ENCODE results near the gene CUBN.

CUBN gene

GRCh38 chr10:16976803-16977202 lies 152.8 kb downstream of the CUBN start:
- Histone ChIP-seq H3K4me3 (ENCODE audit: low read length) (no peak overlapping the region), H3K36me3 (ENCODE audit: control insufficient read depth, insufficient read depth, low read length) (no peaks in the 10 kb centered on the region), H3K9me3 (ENCODE audit: control insufficient read depth, low read length) (no peaks in the 10 kb centered on the region), H3K9ac (ENCODE audit: low read length) (no peak overlapping the region), H3K4me1 (ENCODE audit: control insufficient read depth, insufficient read depth, low read length) (no peaks in the 10 kb centered on the region), H3K27me3 (ENCODE audit: control insufficient read depth, insufficient read depth, low read length) (no peaks in the 10 kb centered on the region)

GRCh38 chr10:16975188-16975587 lies 154.4 kb downstream of the CUBN start:
- no peaks in the 10 kb centered on the region for H3K36me3 ChIP-seq (ENCODE audit: control insufficient read depth, insufficient read depth, low read length)
- H3K27me3 ChIP-seq (ENCODE audit: control insufficient read depth, insufficient read depth, low read length), result no peaks in the 10 kb centered on the region
- H3K9me3 ChIP-seq (ENCODE audit: control insufficient read depth, low read length), result no peaks in the 10 kb centered on the region
- no peak overlapping the region for H3K4me3 ChIP-seq (ENCODE audit: low read length)
- H3K4me1 ChIP-seq (ENCODE audit: control insufficient read depth, insufficient read depth, low read length), result no peaks in the 10 kb centered on the region
- H3K9ac ChIP-seq (ENCODE audit: low read length), result no peak overlapping the region

- H3K27me3 ChIP-seq (ENCODE audit: control insufficient read depth, insufficient read depth, low read length), result no peaks in the 10 kb centered on the region
- no peaks in the 10 kb centered on the region for H3K36me3 ChIP-seq (ENCODE audit: control insufficient read depth, insufficient read depth, low read length)
- no peaks in the 10 kb centered on the region for H3K9me3 ChIP-seq (ENCODE audit: control insufficient read depth, low read length)
- H3K4me1 ChIP-seq (ENCODE audit: control insufficient read depth, insufficient read depth, low read length), result no peaks in the 10 kb centered on the region
- H3K9ac ChIP-seq (ENCODE audit: low read length), result no peak overlapping the region
- no peak overlapping the region for H3K4me3 ChIP-seq (ENCODE audit: low read length)
Observed at GRCh38 chr10:16968416-16969041, 161.1 kb downstream of the CUBN start.

- Histone ChIP-seq H3K9ac (ENCODE audit: low read length) (peak overlapping the region; percentile 34), H3K27me3 (ENCODE audit: control insufficient read depth, insufficient read depth, low read length) (no peaks in the 10 kb centered on the region), H3K4me3 (ENCODE audit: low read length) (no peak overlapping the region), H3K4me1 (ENCODE audit: control insufficient read depth, insufficient read depth, low read length) (no peaks in the 10 kb centered on the region), H3K9me3 (ENCODE audit: control insufficient read depth, low read length) (no peaks in the 10 kb centered on the region), H3K36me3 (ENCODE audit: control insufficient read depth, insufficient read depth, low read length) (no peaks in the 10 kb centered on the region)
Observed at GRCh38 chr10:16967866-16968415, 161.7 kb downstream of the CUBN start.

- H3K4me3 ChIP-seq (ENCODE audit: low read length), result no peak overlapping the region
- no peaks in the 10 kb centered on the region for H3K4me1 ChIP-seq (ENCODE audit: control insufficient read depth, insufficient read depth, low read length)
- H3K36me3 ChIP-seq (ENCODE audit: control insufficient read depth, insufficient read depth, low read length), result no peaks in the 10 kb centered on the region
Observed at GRCh38 chr10:16966991-16967865, 162.4 kb downstream of the CUBN start.

DNA sequence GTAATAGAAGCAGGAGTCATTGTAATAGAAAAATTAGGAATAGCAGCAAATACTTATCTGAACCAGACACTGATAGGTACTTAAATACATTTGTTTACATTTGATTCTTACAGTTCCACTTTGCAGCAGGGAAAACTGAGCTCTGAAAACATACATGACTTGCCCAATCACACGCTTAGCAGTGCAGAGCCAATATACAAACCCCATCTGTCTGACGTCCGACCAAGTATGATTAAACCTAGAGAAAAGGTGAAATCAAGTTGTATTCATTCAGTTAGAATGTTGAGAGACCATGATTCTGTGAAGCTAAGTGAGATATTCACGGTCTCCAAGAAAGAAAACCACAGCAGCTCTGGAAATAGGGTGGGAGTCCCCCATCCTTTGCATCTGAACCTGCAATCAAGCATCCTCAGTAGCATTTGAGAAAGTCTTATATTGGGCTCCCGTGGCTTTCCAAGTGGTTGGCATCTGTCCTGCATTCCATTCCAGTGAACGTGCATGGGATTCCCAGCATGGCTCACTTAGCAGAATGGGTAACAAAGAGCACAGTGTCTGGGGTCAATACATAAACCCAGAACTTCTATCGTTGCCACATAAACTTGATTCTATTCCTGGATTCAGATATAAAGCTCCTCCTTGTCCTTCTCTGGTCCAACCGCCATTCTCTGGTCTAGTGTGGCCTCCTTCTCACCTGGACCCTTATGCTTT lies 163.7 kb downstream of the CUBN start:
- H3K4me1 ChIP-seq (ENCODE audit: control insufficient read depth, insufficient read depth, low read length), result no peaks in the 10 kb centered on the region
- H3K4me3 ChIP-seq (ENCODE audit: low read length), result no peak overlapping the region
- H3K9ac ChIP-seq (ENCODE audit: low read length), result no peak overlapping the region
- H3K36me3 ChIP-seq (ENCODE audit: control insufficient read depth, insufficient read depth, low read length), result no peaks in the 10 kb centered on the region
- no peaks in the 10 kb centered on the region for H3K27me3 ChIP-seq (ENCODE audit: control insufficient read depth, insufficient read depth, low read length)
- no peaks in the 10 kb centered on the region for H3K9me3 ChIP-seq (ENCODE audit: control insufficient read depth, low read length)

More at GRCh38 chr10:16966991-16967865, 162.4 kb downstream of the CUBN start:
- H3K27me3 ChIP-seq (ENCODE audit: control insufficient read depth, insufficient read depth, low read length), result no peaks in the 10 kb centered on the region
- H3K9ac ChIP-seq (ENCODE audit: low read length), result peak overlapping the region; percentile 34
- H3K9me3 ChIP-seq (ENCODE audit: control insufficient read depth, low read length), result no peaks in the 10 kb centered on the region

DNA sequence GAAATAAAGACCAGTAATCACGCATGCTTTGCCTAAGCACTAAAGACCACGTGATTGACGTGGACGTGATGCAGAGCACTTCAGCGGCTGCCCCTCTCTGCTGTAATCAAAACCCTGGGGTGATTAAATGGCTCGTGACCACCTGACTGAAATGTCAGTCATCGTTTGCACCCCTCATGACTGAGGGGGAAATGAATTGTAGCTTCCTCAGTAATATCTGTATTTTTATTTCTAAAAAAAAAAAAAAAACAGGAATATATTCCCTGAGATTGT lies 164.3 kb downstream of the CUBN start:
- Histone ChIP-seq H3K4me3 (ENCODE audit: low read length) (no peak overlapping the region), H3K9ac (ENCODE audit: low read length) (no peak overlapping the region), H3K9me3 (ENCODE audit: control insufficient read depth, low read length) (no peaks in the 10 kb centered on the region)

GRCh38 chr10:16964576-16965343 lies 164.9 kb downstream of the CUBN start:
- Histone ChIP-seq H3K4me1 (ENCODE audit: control insufficient read depth, insufficient read depth, low read length) (no peaks in the 10 kb centered on the region), H3K36me3 (ENCODE audit: control insufficient read depth, insufficient read depth, low read length) (no peaks in the 10 kb centered on the region), H3K4me3 (ENCODE audit: low read length) (no peak overlapping the region), H3K9ac (ENCODE audit: low read length) (no peak overlapping the region), H3K9me3 (ENCODE audit: control insufficient read depth, low read length) (no peaks in the 10 kb centered on the region), H3K27me3 (ENCODE audit: control insufficient read depth, insufficient read depth, low read length) (no peaks in the 10 kb centered on the region)

More for the DNA sequence above, 164.3 kb downstream of the CUBN start:
- no peaks in the 10 kb centered on the region for H3K36me3 ChIP-seq (ENCODE audit: control insufficient read depth, insufficient read depth, low read length)
- no peaks in the 10 kb centered on the region for H3K27me3 ChIP-seq (ENCODE audit: control insufficient read depth, insufficient read depth, low read length)
- H3K4me1 ChIP-seq (ENCODE audit: control insufficient read depth, insufficient read depth, low read length), result no peaks in the 10 kb centered on the region

GRCh38 chr10:16960551-16960950 lies 169.1 kb downstream of the CUBN start:
- H3K9me3 ChIP-seq (ENCODE audit: control insufficient read depth, low read length), result no peaks in the 10 kb centered on the region
- H3K9ac ChIP-seq (ENCODE audit: low read length), result no peak overlapping the region
- H3K4me1 ChIP-seq (ENCODE audit: control insufficient read depth, insufficient read depth, low read length), result no peaks in the 10 kb centered on the region
- no peaks in the 10 kb centered on the region for H3K36me3 ChIP-seq (ENCODE audit: control insufficient read depth, insufficient read depth, low read length)
- H3K27me3 ChIP-seq (ENCODE audit: control insufficient read depth, insufficient read depth, low read length), result no peaks in the 10 kb centered on the region
- no peak overlapping the region for H3K4me3 ChIP-seq (ENCODE audit: low read length)

DNA sequence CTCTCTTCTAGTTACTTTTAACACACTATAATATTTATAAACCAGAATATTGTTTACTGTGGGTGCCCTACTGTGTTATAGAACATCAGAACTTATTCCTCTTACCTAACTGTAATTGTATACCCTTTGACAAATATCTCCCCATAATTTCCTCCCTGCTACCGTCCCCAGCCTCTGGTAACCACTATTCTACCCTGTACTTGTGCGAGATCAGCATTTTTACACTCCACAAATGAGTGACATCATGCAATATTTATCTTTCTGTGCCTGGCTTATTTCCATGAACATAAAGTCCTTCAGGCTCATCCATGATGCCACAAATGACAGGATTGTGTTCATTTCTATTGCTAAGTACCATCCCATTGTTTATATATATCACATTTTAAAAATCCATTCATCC lies 172.6 kb downstream of the CUBN start:
- no peaks in the 10 kb centered on the region for H3K9me3 ChIP-seq (ENCODE audit: control insufficient read depth, low read length)
- no peak overlapping the region for H3K4me3 ChIP-seq (ENCODE audit: low read length)
- no peaks in the 10 kb centered on the region for H3K27me3 ChIP-seq (ENCODE audit: control insufficient read depth, insufficient read depth, low read length)
- H3K4me1 ChIP-seq (ENCODE audit: control insufficient read depth, insufficient read depth, low read length), result no peaks in the 10 kb centered on the region
- no peaks in the 10 kb centered on the region for H3K36me3 ChIP-seq (ENCODE audit: control insufficient read depth, insufficient read depth, low read length)
- no peak overlapping the region for H3K9ac ChIP-seq (ENCODE audit: low read length)

DNA sequence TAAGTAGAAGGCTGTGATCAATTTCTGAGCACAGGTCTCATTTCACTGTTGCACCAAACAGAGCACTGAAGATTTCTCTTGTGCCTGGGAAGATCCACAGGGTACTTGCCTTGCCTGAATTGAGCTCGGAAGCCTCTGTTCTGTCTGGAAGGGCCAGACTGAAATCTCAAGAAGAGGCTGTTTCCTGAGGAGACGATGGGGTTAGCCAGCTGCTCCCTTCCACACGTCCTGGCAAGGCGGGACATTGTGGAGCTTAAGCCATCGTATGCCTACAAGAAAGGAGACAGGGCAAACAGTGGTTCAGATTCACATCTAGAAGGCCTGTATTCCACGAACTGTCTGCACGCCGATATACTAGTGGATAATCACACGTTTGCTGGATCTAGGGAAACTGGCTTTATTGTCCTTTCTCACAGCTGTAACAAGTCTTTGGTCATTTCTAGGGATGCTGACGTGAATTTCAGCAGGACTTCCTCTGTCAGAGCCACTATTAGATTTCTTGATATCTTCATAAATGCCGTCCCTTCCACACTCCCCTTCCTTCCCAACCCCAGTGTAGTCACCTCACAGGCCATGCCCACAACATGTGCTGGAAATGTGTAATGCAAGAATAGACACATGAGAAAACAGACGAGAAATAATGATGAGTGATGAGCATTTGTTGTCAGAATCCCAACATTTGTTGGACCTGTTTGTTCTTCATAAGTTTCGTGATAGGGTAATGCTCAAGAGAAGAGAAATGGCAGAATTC lies 175.2 kb downstream of the CUBN start:
- Histone ChIP-seq H3K36me3 (ENCODE audit: control insufficient read depth, insufficient read depth, low read length) (no peaks in the 10 kb centered on the region), H3K4me1 (ENCODE audit: control insufficient read depth, insufficient read depth, low read length) (no peaks in the 10 kb centered on the region), H3K9me3 (ENCODE audit: control insufficient read depth, low read length) (no peaks in the 10 kb centered on the region), H3K27me3 (ENCODE audit: control insufficient read depth, insufficient read depth, low read length) (no peaks in the 10 kb centered on the region), H3K4me3 (ENCODE audit: low read length) (no peak overlapping the region), H3K9ac (ENCODE audit: low read length) (no peak overlapping the region)
